Tibial nerve (tissue), 4 donors: ENCODE measurements around the gene TTC39B.

Experiments
- CTCF ChIP-seq, 5 experiments: fragments of 200-600 bp in 3 of 5; fragments of 450-650 bp in 2 of 5; sonication (generic) in 3 of 5; IDR thresholded peaks; one replicate each; pipeline ENCODE4 v1.5.1; 2016 to 2019; ENCODE audit warnings: antibody characterized with exemption in 5 of 5, mild to moderate bottlenecking in 3 of 5, moderate library complexity in 2 of 5
- EP300 ChIP-seq, 2 donors: sonication (generic); formaldehyde crosslinking; IDR thresholded peaks; one replicate each; pipeline ENCODE4 v1.6.1; 2017; ENCODE audit warnings: antibody characterized with exemption in 2 of 2, mild to moderate bottlenecking in 1 of 2
- POLR2A ChIP-seq, 2 donors: fragments of 450-650 bp; IDR thresholded peaks; one replicate each; pipeline ENCODE4 v1.6.1; 2017; ENCODE audit warnings: antibody characterized with exemption in 2 of 2, mild to moderate bottlenecking in 2 of 2, moderate library complexity in 2 of 2

- TF ChIP-seq POLR2A (IDR thresholded peaks at IDR 0.05) (no peak), CTCF (IDR thresholded peaks at IDR 0.05) (no peak), EP300 (IDR thresholded peaks at IDR 0.05) (no peak)
Observed at GRCh38 chr9:15220658-15221318, 86.2 kb downstream of the TTC39B start.
